Activated naive CD8-positive, alpha-beta T cell treated with anti-CD3 and anti-CD28 coated beads for 36 hours (primary cell): ENCODE measurements around the gene GRIK4. TPM values are rescaled to one million over a fixed set of nuclear protein-coding genes. Genes with fewer than 3 reads are reported as not detected.
A peak's percentile ranks its signal among the peaks of the same experiment; 100 is the strongest.

Source experiments
- DNase-seq: peaks from one replicate; pipeline ENCODE4 v3.0.0; 2021
- H3K27ac Mint-ChIP-seq: one replicate; pipeline ENCODE4 v1.8.0; 2022; ENCODE audit warnings: mild to moderate bottlenecking, moderate library complexity, mixed read lengths
- H3K27me3 Mint-ChIP-seq: one replicate; pipeline ENCODE4 v1.8.0; 2022; ENCODE audit warnings: mild to moderate bottlenecking, mixed read lengths
- H3K36me3 Mint-ChIP-seq: one replicate; pipeline ENCODE4 v1.8.0; 2021; ENCODE audit warnings: mild to moderate bottlenecking, mixed read lengths
- H3K4me1 Mint-ChIP-seq: one replicate; pipeline ENCODE4 v1.8.0; 2021; ENCODE audit warnings: mixed read lengths
- H3K4me3 Mint-ChIP-seq: one replicate; pipeline ENCODE4 v1.8.0; 2022; ENCODE audit warnings: mild to moderate bottlenecking, moderate library complexity, mixed read lengths
- H3K9me3 Mint-ChIP-seq: one replicate; pipeline ENCODE4 v1.8.0; 2022; ENCODE audit warnings: mixed read lengths
- total RNA-seq, 2 experiments: library from RNA; stranded (reverse); gene quantifications; one replicate each; pipeline ENCODE4 v1.2.3, GENCODE V29; 2021

The GRIK4 gene
- total RNA-seq, 2 experiments from 2014 or later, result 0.40 to 0.43 TPM

DNA sequence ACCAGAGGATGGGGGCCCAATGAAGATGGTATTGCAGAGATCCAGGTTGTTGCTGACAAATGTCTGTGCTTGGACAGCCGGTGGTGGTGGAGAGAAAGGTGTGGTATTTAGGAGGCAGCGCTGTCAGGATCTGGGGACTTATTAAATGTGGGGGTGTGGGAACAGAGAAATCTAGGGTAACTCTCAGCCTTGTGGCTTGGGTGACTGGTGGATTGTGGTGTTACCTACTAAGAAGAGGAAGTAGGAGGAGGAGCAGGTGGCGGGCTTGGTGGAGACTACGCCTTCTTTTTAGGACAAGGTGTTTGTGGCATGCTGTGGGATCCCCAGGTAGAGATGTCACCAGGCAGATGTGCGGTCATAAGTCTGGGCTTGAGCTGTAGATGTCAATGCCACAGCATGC lies 144.0 kb downstream of the GRIK4 start:
- peaks cover 19% of the 10 kb centered on the region for H3K27me3 Mint-ChIP-seq
- H3K4me1 Mint-ChIP-seq, result no peaks in the 10 kb centered on the region
- DNase-seq, result no peak
- H3K27ac Mint-ChIP-seq, result no peak overlapping the region
- no peaks in the 10 kb centered on the region for H3K9me3 Mint-ChIP-seq
- H3K4me3 Mint-ChIP-seq, result no peak overlapping the region
- no peaks in the 10 kb centered on the region for H3K36me3 Mint-ChIP-seq

DNA sequence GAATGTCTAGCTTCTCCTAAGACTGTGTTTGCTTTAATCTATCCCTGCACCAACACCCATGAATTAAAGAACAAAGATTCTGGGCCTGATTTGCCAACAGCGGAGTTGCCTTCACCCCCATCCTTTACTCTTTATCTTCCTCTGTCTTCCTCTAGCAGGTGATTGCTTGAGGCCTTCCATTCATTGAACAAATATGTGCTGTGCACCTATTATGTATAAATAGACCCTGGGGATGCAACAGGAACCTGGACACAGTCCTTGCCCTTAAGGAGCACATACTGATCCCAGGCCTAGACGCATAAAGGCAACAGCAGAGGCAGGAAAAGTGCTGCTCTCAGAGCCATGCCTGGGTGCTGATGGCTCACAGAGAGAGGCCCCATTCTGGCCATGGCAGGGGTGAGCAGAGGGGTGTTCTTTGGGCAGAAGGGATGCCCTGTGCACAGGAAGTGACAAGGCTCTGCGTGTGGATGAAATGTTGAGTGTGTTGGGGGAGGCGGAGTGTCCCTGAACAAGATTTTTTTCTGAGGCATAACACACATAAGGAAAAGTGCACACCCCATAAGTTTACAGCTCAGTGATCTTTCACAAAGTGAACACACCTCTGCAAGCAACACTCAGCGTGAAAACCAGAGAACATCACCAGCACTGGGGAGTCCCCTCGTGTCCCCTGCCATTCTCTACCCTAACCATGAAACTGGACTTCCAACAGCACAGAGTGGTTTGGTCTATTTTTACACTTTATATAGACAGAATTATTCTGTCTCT lies 145.9 kb downstream of the GRIK4 start:
- DNase-seq, result no peak

DNA sequence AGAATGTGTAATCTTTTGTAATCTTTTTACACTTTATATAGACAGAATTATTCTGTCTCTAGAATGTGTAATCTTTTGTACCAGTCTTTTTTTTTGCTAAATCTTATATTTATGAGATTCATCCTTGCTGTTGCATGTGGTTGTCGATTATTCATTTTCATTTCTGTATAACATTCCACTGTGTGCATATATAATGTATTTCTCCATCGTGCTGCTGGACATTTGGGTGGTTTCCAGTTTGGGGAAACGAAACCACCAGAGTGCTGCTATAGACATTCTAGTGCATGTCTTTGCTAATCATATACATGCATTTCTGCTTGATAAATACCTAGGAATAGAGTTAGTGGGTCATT lies 146.5 kb downstream of the GRIK4 start:
- Mint-ChIP-seq H3K27ac (no peak overlapping the region), H3K4me1 (no peaks in the 10 kb centered on the region), H3K4me3 (no peak overlapping the region), H3K36me3 (no peaks in the 10 kb centered on the region), H3K9me3 (no peaks in the 10 kb centered on the region), H3K27me3 (peaks cover 31% of the 10 kb centered on the region)
- DNase-seq, result no peak

More for the DNA sequence above, 145.9 kb downstream of the GRIK4 start:
- Mint-ChIP-seq H3K4me1 (no peaks in the 10 kb centered on the region), H3K9me3 (no peaks in the 10 kb centered on the region), H3K27ac (no peak overlapping the region), H3K4me3 (no peak overlapping the region), H3K27me3 (peaks cover 28% of the 10 kb centered on the region), H3K36me3 (no peaks in the 10 kb centered on the region)

DNA sequence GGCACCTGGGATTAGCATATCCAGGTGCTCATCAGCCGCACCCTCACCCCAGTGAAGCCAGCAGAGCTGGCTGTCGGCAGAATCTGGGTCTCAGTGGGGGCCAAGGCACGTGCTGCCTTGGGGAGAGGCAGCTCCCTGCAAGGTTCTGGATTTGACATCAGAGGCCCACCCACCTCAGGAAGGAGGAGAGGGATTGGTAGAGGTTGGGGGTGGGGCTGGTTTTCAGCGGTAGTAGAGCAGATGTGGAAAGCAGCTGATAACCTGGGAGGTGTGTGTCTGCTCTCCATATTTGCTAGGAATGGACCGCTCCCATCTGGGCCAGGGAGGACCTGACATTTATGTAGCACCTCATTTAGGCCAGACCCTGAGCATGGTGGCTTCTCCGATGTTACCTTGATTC lies 147.5 kb downstream of the GRIK4 start:
- Mint-ChIP-seq H3K36me3 (no peaks in the 10 kb centered on the region), H3K27ac (peak overlapping the region; percentile 40), H3K4me1 (no peaks in the 10 kb centered on the region), H3K4me3 (no peak overlapping the region), H3K9me3 (no peaks in the 10 kb centered on the region), H3K27me3 (peaks cover 32% of the 10 kb centered on the region)
- DNase-seq, result no peak

DNA sequence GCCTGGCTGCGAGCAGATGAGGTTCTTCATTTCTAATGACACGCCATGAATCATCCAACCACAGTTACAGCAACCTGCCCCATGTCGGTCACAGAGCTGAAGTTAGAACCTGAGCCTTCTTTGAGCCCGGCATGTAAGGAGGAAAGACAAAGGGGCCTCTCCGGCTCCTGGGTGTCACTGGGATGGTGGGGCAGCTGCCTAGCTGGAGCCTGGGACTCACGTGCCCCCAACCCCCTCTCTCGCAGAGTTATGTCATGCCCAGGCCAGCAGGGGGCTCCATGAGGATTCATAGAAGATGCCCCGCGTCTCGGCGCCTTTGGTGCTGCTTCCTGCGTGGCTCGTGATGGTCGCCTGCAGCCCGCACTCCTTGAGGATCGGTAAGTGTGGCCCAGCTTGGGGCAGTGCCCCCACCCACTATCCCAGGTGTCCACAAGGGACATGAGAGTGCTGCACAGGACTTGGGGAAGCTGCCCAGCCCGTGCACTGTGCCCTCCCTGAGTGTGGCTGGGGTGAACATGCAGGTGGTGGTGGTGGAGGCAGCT lies 148.5 kb downstream of the GRIK4 start:
- Mint-ChIP-seq H3K36me3 (no peaks in the 10 kb centered on the region), H3K4me3 (no peak overlapping the region), H3K4me1 (no peaks in the 10 kb centered on the region), H3K9me3 (no peaks in the 10 kb centered on the region), H3K27ac (no peak overlapping the region), H3K27me3 (peaks cover 37% of the 10 kb centered on the region)
- peak; percentile 26 for DNase-seq

DNA sequence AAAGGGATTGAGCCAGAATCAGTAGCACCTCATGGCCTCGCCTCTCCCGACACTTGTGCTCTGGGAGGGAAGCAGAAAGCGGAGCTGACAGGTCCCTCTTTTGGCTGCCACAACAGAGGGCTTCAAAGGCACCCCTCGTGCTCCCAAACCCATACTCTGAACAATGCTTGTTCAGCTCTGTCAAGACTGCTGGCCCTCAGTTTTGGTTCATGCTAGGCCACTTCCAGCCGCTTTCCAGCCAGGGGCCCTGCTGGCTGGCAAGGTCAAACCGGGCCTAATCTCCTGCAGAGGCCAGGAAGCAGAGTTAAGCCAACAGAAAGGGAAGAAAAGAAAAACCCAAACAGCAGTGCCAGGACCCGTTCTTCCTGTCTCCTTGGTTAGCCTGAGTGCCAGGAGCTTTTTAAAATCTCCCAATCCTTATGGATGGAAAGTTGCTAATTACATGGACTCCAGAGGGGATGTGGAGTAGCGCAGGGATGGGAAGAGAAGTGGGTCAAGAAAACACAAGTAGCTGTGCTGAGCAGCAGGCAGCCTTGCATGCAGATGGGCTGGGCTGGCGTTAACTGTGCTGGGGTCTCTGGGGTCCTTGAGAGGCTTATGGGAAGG lies 150.6 kb downstream of the GRIK4 start:
- Mint-ChIP-seq H3K27me3 (peaks cover 40% of the 10 kb centered on the region), H3K9me3 (no peaks in the 10 kb centered on the region), H3K4me3 (no peak overlapping the region), H3K36me3 (no peaks in the 10 kb centered on the region), H3K4me1 (no peaks in the 10 kb centered on the region), H3K27ac (no peak overlapping the region)
- no peak for DNase-seq

DNA sequence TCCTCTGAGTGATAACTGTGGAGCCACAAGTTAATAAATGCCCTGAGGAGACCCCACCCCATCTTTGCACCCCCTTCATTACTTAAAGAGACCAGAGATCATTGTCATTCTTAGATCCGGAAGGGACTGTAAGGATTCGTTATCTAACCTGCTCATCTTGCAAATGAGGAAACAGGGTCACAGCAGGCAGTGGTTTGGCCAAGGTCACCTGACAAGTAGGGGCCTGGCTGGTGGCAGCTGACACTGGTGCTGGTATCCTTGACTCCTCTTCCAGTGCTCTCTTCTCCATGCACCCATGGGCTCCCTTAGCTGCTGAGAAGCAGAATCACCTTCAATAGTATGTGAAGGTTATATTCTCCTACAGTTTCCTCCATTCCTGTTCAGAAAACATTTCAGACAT lies 151.6 kb downstream of the GRIK4 start:
- H3K4me3 Mint-ChIP-seq, result no peak overlapping the region
- H3K36me3 Mint-ChIP-seq, result no peaks in the 10 kb centered on the region
- H3K27me3 Mint-ChIP-seq, result peaks cover 40% of the 10 kb centered on the region
- no peaks in the 10 kb centered on the region for H3K4me1 Mint-ChIP-seq
- H3K9me3 Mint-ChIP-seq, result no peaks in the 10 kb centered on the region
- no peak for DNase-seq
- no peak overlapping the region for H3K27ac Mint-ChIP-seq

DNA sequence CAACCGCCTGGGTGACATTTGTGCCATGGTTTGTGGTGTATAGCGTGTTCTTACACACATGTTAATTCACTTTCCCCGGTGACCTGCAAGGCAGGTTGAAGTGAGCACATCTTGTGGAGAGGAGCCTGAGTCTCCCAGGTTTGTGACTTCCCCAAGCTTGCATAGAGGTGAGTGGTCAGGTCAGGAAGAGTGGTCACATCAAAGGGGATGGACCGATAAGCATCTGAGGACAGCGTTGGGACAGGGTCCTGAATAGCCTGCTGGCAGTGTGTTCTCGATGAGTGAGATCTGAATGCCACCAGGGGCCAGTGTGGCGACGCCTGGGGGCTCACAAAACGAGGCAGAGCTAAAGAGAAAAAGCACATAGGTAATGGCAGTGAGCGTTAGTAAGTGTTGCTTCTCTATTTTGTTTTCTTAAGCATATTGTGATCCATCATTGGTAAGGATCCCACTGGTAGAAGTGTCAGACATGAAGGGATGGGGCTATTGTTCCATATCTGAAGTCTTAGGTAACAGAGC lies 154.6 kb downstream of the GRIK4 start:
- no peaks in the 10 kb centered on the region for H3K4me1 Mint-ChIP-seq
- no peaks in the 10 kb centered on the region for H3K9me3 Mint-ChIP-seq
- peaks cover 23% of the 10 kb centered on the region for H3K27me3 Mint-ChIP-seq
- DNase-seq, result no peak
- no peaks in the 10 kb centered on the region for H3K36me3 Mint-ChIP-seq
- H3K27ac Mint-ChIP-seq, result no peak overlapping the region
- H3K4me3 Mint-ChIP-seq, result no peak overlapping the region

DNA sequence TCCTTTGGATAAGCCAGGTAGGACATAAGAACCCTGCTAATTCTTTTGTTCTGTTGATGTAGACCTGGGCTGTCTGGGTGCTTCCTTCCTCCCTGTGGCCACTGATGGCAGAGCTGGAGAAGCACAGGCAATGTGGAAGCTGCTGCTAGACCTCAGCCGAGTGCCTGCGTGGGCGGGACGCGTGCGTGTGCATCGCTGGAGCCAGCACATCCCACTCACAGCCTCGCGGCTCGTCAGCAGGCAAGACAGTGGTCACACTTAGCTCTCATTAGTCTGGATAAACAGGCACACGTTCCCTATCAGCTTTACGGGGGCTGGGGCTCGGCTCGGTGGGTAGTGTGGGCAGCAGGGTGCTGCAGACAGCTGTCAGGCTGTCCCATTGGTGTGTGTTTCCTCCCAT lies 155.7 kb downstream of the GRIK4 start:
- peak; percentile 4 for DNase-seq
- Mint-ChIP-seq H3K9me3 (peaks cover 2% of the 10 kb centered on the region), H3K4me1 (no peaks in the 10 kb centered on the region)

DNA sequence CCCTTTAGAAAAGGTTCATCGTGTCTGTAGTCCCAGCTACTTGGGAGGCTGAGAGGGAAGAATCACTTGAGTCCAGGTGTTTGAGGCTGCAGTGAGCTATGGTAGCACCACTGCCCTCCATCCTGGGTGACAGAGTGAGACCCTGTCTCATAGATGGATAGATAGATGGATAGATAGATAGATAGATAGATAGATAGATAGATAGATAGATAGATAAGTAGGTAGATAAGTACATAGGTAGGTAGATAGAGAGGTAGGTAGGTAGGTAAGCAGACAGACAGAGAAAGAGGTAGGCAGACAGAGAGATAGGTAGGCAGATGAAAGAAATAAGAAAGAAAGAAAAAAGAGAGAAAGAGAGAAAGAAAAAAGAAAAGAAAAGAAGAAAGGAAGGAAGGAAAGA lies 156.4 kb downstream of the GRIK4 start:
- no peak for DNase-seq
- Mint-ChIP-seq H3K4me3 (no peak overlapping the region), H3K4me1 (no peaks in the 10 kb centered on the region), H3K27ac (no peak overlapping the region), H3K27me3 (peaks cover 21% of the 10 kb centered on the region), H3K36me3 (no peaks in the 10 kb centered on the region), H3K9me3 (peaks cover 2% of the 10 kb centered on the region)

More for the DNA sequence above, 155.7 kb downstream of the GRIK4 start:
- Mint-ChIP-seq H3K4me3 (no peak overlapping the region), H3K27me3 (peaks cover 23% of the 10 kb centered on the region), H3K36me3 (no peaks in the 10 kb centered on the region), H3K27ac (no peak overlapping the region)

DNA sequence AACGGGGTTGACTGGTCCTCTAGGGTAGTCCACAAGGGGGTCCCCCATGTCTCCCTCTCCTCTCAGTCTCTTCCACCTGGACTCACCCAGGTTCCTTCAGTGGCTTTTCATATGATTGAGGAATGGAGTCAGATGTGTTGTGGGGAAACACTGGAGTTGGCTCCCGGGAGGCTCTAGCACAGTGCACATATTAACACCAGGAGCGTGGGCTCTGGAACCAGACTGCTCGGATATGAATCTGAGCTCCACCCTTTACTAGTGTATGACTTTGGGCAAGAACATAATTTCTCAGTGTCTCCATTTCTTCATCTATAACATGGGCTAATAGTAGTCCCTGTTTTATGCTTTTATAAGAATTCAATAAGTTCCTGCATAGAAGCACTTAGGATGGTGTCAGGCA lies 157.0 kb downstream of the GRIK4 start:
- Mint-ChIP-seq H3K9me3 (peaks cover 2% of the 10 kb centered on the region), H3K4me1 (no peaks in the 10 kb centered on the region), H3K27me3 (peaks cover 19% of the 10 kb centered on the region), H3K36me3 (no peaks in the 10 kb centered on the region), H3K4me3 (no peak overlapping the region), H3K27ac (no peak overlapping the region)
- no peak for DNase-seq

DNA sequence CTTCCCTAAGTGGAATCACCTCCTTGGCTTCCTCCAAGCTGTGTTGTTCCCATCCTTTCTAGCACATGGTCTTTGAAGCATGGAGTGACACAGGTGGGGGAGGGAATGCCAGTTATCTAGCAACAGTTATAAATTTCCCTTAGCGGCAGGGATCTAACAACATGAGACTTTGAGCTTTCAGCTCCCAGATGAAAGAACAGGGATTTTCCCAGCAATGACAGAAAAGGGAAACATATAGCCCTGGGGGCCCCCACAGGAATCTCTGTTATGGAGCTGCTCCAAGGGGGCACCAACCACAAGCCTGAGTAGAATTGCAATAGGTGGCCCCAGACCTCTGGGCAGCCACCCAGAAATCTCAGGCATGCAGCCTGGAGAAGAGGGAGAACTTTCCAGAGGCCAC lies 163.0 kb downstream of the GRIK4 start:
- DNase-seq, result no peak
- H3K4me1 Mint-ChIP-seq, result no peaks in the 10 kb centered on the region
- no peaks in the 10 kb centered on the region for H3K36me3 Mint-ChIP-seq
- peaks cover 2% of the 10 kb centered on the region for H3K9me3 Mint-ChIP-seq
- H3K27ac Mint-ChIP-seq, result no peak overlapping the region
- H3K27me3 Mint-ChIP-seq, result peaks cover 38% of the 10 kb centered on the region
- no peak overlapping the region for H3K4me3 Mint-ChIP-seq

DNA sequence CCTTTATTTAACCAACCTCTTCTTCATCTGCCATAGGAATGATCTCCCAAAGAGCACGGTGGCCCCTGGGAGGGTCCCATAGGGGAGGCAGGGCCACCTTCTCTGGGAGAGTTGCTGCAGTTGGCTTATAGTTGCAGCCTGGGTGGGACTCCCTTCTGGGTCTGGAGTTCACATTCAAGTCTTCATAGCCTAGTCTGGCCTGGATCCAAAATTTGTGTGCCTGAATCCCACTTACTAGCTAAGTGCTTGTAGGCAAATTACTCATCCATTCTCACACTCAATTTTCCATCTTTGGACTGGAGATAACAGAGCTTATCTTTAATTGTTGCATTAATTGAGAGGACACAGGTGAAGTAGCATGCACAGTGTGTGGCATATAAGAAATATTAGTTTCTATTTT lies 163.6 kb downstream of the GRIK4 start:
- Mint-ChIP-seq H3K4me3 (no peak overlapping the region), H3K9me3 (peaks cover 2% of the 10 kb centered on the region), H3K27ac (no peak overlapping the region), H3K36me3 (no peaks in the 10 kb centered on the region), H3K27me3 (peaks cover 38% of the 10 kb centered on the region), H3K4me1 (no peaks in the 10 kb centered on the region)
- no peak for DNase-seq

DNA sequence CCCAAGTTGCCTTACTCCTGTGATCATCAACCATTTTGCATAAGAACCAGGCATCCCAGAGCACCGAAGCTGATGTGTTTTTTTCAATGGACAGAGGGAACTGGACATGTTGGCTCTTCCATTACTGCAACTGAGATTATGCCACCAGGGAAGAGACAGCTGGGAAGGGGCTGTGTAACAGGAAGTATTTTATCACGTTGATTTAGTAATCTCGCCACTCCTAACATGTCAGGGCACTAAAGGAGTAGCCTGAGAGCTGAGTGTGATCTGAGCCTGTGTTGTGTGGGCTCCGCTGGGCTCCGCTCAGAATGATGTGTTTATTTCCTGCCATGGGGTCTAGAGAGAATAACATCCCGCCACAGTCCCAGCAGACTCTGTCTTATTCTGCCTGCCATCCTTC lies 165.4 kb downstream of the GRIK4 start:
- Mint-ChIP-seq H3K27me3 (peaks cover 32% of the 10 kb centered on the region), H3K4me3 (no peak overlapping the region), H3K27ac (no peak overlapping the region), H3K36me3 (no peaks in the 10 kb centered on the region), H3K4me1 (no peaks in the 10 kb centered on the region), H3K9me3 (no peaks in the 10 kb centered on the region)
- DNase-seq, result no peak

DNA sequence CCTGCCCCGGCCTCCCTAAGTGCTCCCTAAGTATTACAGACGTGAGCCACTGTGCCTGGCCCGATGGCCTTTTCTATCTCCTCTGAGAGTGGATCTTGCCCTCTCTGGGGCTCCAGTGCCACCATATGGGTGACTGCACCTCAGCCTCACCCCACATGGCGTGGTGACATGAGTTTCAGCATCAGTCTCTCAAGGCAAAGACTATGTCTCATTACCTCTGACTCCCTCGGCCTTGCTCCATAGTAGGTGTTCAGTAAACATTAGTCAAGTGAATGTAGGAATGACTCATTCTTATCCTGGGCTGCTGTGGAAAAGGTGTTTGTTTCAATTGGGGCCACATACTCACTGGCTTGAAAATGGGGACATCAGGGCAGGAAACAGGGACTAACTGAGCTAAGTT lies 168.8 kb downstream of the GRIK4 start:
- Mint-ChIP-seq H3K9me3 (no peaks in the 10 kb centered on the region), H3K36me3 (no peaks in the 10 kb centered on the region), H3K4me1 (no peaks in the 10 kb centered on the region), H3K4me3 (no peak overlapping the region), H3K27ac (no peak overlapping the region), H3K27me3 (peaks cover 36% of the 10 kb centered on the region)
- no peak for DNase-seq
